ENCODE data around the gene OBI1.
A peak's percentile ranks its signal among the peaks of the same experiment; 100 is the strongest.

Gene OBI1

DNA sequence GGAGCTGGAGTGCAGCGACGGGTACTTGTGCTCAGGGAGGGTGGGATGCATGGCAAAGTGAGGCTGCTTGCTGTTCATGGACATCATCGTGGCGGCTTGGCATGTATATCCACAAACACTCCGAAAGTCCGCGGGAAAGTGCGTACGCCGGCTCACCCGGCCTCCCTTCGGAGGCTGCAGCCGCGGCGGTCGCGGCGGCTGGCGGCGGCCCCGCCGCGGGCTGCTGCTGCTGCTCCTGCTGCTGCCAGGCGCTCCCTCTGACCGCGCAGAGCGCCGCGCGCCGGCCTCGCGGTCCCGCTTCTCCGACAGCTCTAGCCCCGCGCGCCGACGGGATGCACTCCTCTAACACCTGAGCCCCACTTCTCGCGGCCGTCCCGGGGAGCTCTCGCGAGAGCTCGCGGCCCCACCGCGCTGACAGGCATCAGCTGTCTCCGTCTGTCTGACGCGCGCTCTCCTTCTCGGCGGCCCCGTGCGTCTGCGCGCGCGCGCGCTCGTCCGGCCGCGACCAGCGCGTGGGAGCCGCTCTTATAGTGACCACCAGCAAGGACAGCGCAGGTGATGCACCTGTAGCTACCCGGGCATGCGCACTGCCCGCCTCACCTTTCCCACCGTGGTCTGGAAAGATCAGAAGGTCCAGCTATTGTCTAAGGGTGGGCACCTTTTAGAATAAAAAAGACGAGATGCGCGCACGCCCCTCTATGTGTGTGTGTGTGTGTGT is 55.6 kb downstream of the OBI1 start, which contains the start of gene POU4F1:
Gene POU4F1, minus strand, starts transcription at position 313 of the 718 bp plus-strand sequence. Its CDS starts 226 bp downstream, at position 87.
- peak; percentile 78 for DNase-seq

GRCh38 chr13:78602561-78603239 is 56.3 kb downstream of the OBI1 start:
- DNase-seq, result peak; percentile 20

GRCh38 chr13:78601874-78602560 is 56.9 kb downstream of the OBI1 start:
- DNase-seq, result no peak

DNA sequence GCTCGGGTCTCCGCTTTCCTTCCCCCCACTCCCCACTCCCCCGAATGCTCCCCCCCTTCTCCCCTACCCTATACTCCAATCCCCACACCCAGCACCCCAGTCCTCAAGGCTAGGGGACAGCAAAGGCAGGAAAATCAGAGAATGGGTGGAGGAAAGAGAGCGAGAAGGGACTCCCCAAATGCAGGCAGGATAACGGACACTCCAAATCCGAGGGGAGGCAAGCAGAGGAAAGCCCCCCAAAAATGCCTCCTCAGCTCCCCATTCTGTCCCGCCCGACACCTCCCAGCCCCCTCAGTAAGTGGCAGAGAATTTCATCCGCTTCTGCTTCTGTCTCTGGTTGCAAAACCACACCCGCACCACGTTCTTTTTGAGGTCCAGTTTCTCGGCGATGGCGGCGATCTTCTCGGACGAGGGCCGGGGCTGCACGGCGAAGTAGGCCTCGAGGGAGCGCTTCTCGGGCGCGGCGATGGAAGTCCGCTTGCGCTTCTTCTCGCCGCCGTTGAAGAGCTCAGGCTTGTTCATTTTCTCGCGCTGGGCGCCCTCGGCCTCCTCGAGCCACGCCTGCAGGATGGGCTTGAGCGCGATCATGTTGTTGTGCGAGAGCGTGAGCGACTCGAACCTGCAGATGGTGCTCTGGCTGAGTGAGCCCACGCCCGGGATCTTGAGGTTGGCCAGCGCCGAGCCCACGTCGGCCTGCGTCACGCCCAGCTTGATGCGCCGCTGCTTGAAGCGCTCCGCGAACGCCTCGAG is 57.7 kb downstream of the OBI1 start:
- no peak for DNase-seq

- DNase-seq, result no peak
These were observed 58.6 kb downstream of the OBI1 start for GRCh38 chr13:78600280-78600883.

- no peak for DNase-seq
These were observed 59.2 kb downstream of the OBI1 start for GRCh38 chr13:78599645-78600279.

DNA sequence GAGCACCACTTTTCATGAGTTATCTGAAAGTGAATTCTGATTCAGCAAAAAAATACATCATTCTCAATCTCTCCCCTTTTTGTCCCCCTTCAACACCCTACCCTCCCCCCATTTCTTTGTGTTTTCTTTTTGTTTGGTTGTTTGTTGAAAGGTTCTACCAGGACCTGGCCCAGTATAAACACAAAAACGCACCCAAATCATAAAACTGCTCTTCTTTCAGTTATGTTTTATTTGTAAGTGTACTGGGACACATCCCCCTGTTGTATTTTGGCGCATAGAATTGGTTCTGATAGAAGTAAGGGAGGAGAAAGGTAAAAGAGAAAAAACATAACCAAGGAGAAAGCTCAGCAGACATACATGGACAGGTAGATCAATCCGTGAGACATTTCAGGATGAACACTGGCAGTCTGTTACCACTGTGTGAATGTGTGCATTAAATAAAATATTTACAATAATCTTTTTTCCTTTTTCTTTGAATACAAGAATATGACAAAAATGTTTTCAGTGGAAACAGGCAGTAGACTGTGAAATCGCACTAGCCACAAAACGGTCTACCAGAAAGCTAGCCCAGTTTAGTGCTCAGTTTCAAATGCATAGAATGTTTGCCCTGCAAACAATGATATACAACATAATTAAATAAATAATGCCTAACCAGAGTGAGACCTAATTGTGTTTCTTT is 59.9 kb downstream of the OBI1 start:
- DNase-seq, result no peak

DNA sequence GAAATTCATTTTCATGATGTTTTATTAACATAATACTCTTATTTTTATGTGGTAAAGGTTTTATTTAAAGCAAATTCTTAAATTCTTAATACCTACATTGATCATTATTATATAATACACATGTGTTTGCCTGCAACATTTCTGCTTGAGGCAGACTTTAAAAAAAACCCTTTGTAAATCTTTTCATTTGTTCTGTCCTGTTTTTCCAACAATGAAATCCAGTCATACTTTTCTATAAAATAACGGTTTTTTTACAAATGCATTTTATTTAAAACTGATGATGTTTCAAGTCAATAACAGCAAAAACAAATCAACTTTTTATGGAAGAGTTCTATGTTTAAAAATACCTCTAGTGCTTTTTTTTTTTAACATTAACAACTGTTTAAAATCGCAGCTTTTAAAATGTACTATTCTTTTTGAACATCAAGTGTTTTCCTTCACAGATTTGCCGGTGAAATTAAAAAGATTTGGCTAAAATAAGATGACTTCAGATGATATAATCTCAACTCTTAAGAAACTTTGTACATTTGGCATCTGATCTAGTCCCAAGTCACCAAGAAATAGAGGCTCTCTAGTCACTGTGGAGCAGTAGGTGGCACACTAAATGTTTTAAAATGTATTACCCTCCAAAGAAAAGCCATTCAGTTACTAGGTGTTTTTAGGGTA is 60.7 kb downstream of the OBI1 start:
- DNase-seq, result no peak

GRCh38 chr13:78597602-78597932 is 61.4 kb downstream of the OBI1 start:
- DNase-seq, result no peak

GRCh38 chr13:78596736-78597601 is 62.0 kb downstream of the OBI1 start:
- DNase-seq, result no peak

- no peak for DNase-seq
These were observed 62.6 kb downstream of the OBI1 start for GRCh38 chr13:78596399-78596735.

GRCh38 chr13:78595495-78596398 is 63.2 kb downstream of the OBI1 start:
- no peak for DNase-seq

- DNase-seq, result no peak
These were observed 64.4 kb downstream of the OBI1 start for GRCh38 chr13:78594456-78594975.

DNA sequence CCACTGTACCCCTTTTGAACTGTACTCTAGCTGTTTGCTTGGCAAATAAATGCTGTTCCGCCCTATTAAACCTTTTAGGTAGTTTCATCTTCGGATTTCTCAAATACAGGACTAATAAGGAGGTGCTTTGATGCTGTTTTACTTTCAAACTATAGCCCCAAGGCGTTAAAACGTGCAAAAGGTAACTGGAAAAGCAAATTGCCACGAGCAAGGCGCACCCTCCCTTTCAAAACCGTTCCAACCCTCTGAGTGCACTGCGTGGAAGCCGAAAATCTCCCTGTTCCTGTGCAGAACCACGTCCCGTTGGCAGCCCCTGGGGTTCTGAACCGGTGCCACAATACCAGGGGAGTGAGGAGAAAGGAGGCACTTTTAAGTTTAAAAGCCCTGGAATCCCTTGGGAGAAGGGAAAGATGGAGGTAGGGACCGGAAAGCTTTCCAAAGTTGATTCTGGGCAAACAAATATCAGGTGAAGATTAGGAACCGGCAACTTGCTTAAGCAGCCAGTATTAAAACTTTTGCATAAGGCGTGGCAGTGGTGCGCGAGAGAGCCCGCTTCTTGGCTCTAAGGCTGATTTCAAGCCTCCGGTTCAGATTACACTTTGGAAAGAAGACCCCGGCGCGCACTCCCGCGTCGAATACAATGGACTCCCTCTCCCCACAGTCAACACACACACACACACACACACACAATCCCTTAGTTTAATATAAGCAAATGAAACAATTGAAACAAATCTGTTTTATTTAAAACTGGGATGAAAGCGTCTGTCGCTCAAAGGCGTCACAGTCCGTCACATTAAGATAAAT is 65.1 kb downstream of the OBI1 start:
- DNase-seq, result no peak

- no peak for DNase-seq
These were observed 65.8 kb downstream of the OBI1 start for GRCh38 chr13:78593129-78593528.

DNA sequence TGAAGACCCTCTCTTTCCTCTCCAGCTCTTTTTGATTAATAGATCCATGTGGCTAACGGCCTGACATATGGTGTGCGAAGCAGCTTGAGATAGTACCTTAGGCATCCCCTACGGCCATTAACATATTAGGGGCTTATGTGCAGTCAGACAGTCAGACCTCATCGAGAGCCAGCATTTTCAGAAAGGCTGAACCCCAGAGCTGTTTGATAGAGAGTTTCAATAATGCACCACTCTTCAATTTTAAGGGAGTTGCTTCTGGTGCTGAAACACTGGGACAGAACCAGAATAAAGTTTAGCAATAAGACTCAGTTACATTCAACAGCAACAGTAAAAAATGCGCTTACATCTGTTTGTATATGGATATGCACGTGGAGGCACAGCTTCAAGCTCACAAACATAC is 66.4 kb downstream of the OBI1 start:
- no peak for DNase-seq

GRCh38 chr13:78589206-78589605 is 69.7 kb downstream of the OBI1 start:
- DNase-seq, result peak; percentile 53

DNA sequence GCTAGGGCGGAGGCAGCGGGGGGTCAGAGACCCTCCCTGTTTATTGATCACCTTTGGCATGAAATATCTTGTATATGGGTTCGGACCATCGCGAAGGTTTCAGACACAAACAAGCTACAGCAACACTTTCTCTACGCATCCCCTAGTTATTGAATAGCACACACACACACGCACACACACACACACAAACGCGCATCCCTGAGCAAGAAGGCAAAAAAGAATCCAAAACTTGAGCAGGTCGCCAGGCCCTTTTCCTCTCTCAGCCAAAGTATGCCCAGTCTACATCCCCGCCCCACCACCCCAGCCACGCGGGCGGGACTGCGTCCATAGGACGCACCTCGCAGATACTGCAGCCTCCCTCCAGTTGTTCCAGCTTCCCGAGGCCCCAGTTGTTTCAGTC is 71.6 kb downstream of the OBI1 start:
- DNase-seq, result no peak
